Mesendoderm (in vitro differentiated cells): Measurements from ENCODE around the gene DDOST.

Experiments used
- DNase-seq: peaks from one replicate; pipeline ENCODE4 v3.0.0; 2013
- H2AK5ac ChIP-seq: 2 replicates; pipeline ENCODE4 v1.6.1; 2013; ENCODE audit warnings: low read length, inconsistent platforms
- H2BK120ac ChIP-seq: 2 replicates; pipeline ENCODE4 v1.6.1; 2013; ENCODE audit warnings: low read depth, mild to moderate bottlenecking, low read length, moderate library complexity, mixed read lengths
- H2BK15ac ChIP-seq: replicated peaks from 2 replicates; pipeline ENCODE4 v1.6.1; 2013; ENCODE audit warnings: low read depth, mild to moderate bottlenecking, moderate library complexity
- H2BK5ac ChIP-seq: 2 replicates; pipeline ENCODE4 v1.6.1; 2013; ENCODE audit warnings: low read length, inconsistent platforms
- H3K18ac ChIP-seq: 2 replicates; pipeline ENCODE4 v1.6.1; 2013; ENCODE audit warnings: mild to moderate bottlenecking, low read length, mixed read lengths
- H3K23ac ChIP-seq: one replicate; pipeline ENCODE4 v1.6.1; 2013; ENCODE audit warnings: low read length
- H3K27ac ChIP-seq: 2 replicates; pipeline ENCODE4 v1.5.1; 2013; ENCODE audit warnings: low read depth, mild to moderate bottlenecking, inconsistent platforms, low read length, moderate library complexity
- H3K27me3 ChIP-seq: 2 replicates; pipeline ENCODE4 v1.6.1; 2013; ENCODE audit warnings: low read length, control low read depth, mild to moderate bottlenecking, inconsistent platforms; ENCODE audit not compliant: insufficient read depth, poor library complexity
- H3K36me3 ChIP-seq: 2 replicates; pipeline ENCODE4 v1.6.1; 2013; ENCODE audit warnings: low read length, inconsistent platforms; ENCODE audit not compliant: control insufficient read depth, insufficient read depth
- H3K4ac ChIP-seq: one replicate; pipeline ENCODE4 v1.6.1; 2013; ENCODE audit warnings: low read depth, mild to moderate bottlenecking, low read length, moderate library complexity
- H3K4me1 ChIP-seq: 2 replicates; pipeline ENCODE4 v1.6.1; 2013; ENCODE audit warnings: low read depth, low read length, inconsistent platforms; ENCODE audit not compliant: control insufficient read depth
- H3K4me2 ChIP-seq: 2 replicates; pipeline ENCODE4 v1.6.1; 2013; ENCODE audit warnings: low read length
- H3K4me3 ChIP-seq: 2 replicates; pipeline ENCODE4 v1.5.1; 2013; ENCODE audit warnings: mild to moderate bottlenecking, low read length
- H3K56ac ChIP-seq: one replicate; pipeline ENCODE4 v1.6.1; 2013; ENCODE audit warnings: low read length
- H3K79me1 ChIP-seq: 2 replicates; pipeline ENCODE4 v1.6.1; 2013; ENCODE audit warnings: low read length, inconsistent platforms
- H3K79me2 ChIP-seq: 2 replicates; pipeline ENCODE4 v1.6.1; 2013; ENCODE audit warnings: mild to moderate bottlenecking, low read length; ENCODE audit not compliant: control insufficient read depth, insufficient read depth
- H3K9ac ChIP-seq: 2 replicates; pipeline ENCODE4 v1.6.1; 2013; ENCODE audit warnings: low read length, inconsistent platforms
- H4K5ac ChIP-seq: one replicate; pipeline ENCODE4 v1.6.1; 2013; ENCODE audit warnings: low read length
- H4K8ac ChIP-seq: one replicate; pipeline ENCODE4 v1.6.1; 2013; ENCODE audit warnings: low read depth, mild to moderate bottlenecking, control low read depth, low read length, moderate library complexity
- WGBS: extraction: QIAGEN DNeasy Blood & Tissue Kit; methylation state at CpG from one replicate; pipeline ENCODE4 v1.1.7; 2013; ENCODE audit warnings: low lambda C conversion rate, missing lambda C conversion rate; ENCODE audit not compliant: insufficient coverage; ENCODE audit errors: extremely low coverage; 5-methylcytosine and 5-hydroxymethylcytosine counted together

DDOST gene

GRCh38 chr1:20706841-20707240 is 45.7 kb upstream of the DDOST start:
- Histone ChIP-seq H3K4me1 (no peaks in the 10 kb centered on the region), H4K8ac (no peak overlapping the region), H3K27me3 (no peaks in the 10 kb centered on the region), H2BK15ac (no peak overlapping the region), H4K5ac (no peak overlapping the region), H3K79me2 (no peaks in the 10 kb centered on the region), H3K18ac (no peak overlapping the region), H3K36me3 (no peaks in the 10 kb centered on the region), H3K4me3 (no peak overlapping the region), H3K4me2 (no peak overlapping the region), H3K79me1 (no peaks in the 10 kb centered on the region), H2BK120ac (no peak overlapping the region), H3K4ac (no peak overlapping the region), H2BK5ac (no peak overlapping the region), H3K27ac (no peak overlapping the region), H2AK5ac (no peak overlapping the region), H3K56ac (no peak overlapping the region), H3K23ac (no peak overlapping the region), H3K9ac (no peak overlapping the region)
- no CpG with 5 or more reads among the region's 5 CpGs for WGBS
- no peak for DNase-seq

GRCh38 chr1:20705203-20705755 is 44.1 kb upstream of the DDOST start:
- DNase-seq, result peak; percentile 16
- H3K23ac ChIP-seq, result no peak overlapping the region
- no peak overlapping the region for H3K27ac ChIP-seq
- H4K8ac ChIP-seq, result no peak overlapping the region
- H2BK15ac ChIP-seq, result no peak overlapping the region
- H2BK5ac ChIP-seq, result no peak overlapping the region
- no peak overlapping the region for H3K18ac ChIP-seq
- H3K9ac ChIP-seq, result no peak overlapping the region
- H3K56ac ChIP-seq, result no peak overlapping the region
- no peak overlapping the region for H3K4me3 ChIP-seq
- no peaks in the 10 kb centered on the region for H3K79me2 ChIP-seq
- no peak overlapping the region for H4K5ac ChIP-seq
- H3K4me2 ChIP-seq, result no peak overlapping the region
- no peaks in the 10 kb centered on the region for H3K27me3 ChIP-seq
- no peak overlapping the region for H2BK120ac ChIP-seq
- no CpG with 5 or more reads among the region's 15 CpGs for WGBS
- no peaks in the 10 kb centered on the region for H3K36me3 ChIP-seq
- no peaks in the 10 kb centered on the region for H3K79me1 ChIP-seq
- H3K4me1 ChIP-seq, result no peaks in the 10 kb centered on the region
- no peak overlapping the region for H2AK5ac ChIP-seq
- no peak overlapping the region for H3K4ac ChIP-seq

- H3K79me1 ChIP-seq, result no peaks in the 10 kb centered on the region
- H3K9ac ChIP-seq, result no peak overlapping the region
- H2BK15ac ChIP-seq, result no peak overlapping the region
- no peak overlapping the region for H3K56ac ChIP-seq
- H3K27ac ChIP-seq, result no peak overlapping the region
- no peaks in the 10 kb centered on the region for H3K36me3 ChIP-seq
- H3K79me2 ChIP-seq, result no peaks in the 10 kb centered on the region
- H2BK5ac ChIP-seq, result no peak overlapping the region
- H2BK120ac ChIP-seq, result no peak overlapping the region
- no peak overlapping the region for H3K18ac ChIP-seq
- WGBS, result no CpG with 5 or more reads among the region's 41 CpGs
- no peaks in the 10 kb centered on the region for H3K27me3 ChIP-seq
- no peak overlapping the region for H4K5ac ChIP-seq
- no peak overlapping the region for H4K8ac ChIP-seq
- H3K4me3 ChIP-seq, result no peak overlapping the region
- no peaks in the 10 kb centered on the region for H3K4me1 ChIP-seq
- no peak overlapping the region for H3K4me2 ChIP-seq
- H3K4ac ChIP-seq, result no peak overlapping the region
- no peak for DNase-seq
- H2AK5ac ChIP-seq, result no peak overlapping the region
- no peak overlapping the region for H3K23ac ChIP-seq
Observed at GRCh38 chr1:20704390-20705202, 43.4 kb upstream of the DDOST start.

- Histone ChIP-seq H3K4me1 (no peaks in the 10 kb centered on the region), H3K27me3 (no peaks in the 10 kb centered on the region), H2AK5ac (no peak overlapping the region), H4K8ac (no peak overlapping the region), H2BK5ac (no peak overlapping the region), H3K9ac (no peak overlapping the region), H3K27ac (no peak overlapping the region), H2BK120ac (no peak overlapping the region), H3K18ac (no peak overlapping the region), H2BK15ac (no peak overlapping the region), H3K23ac (no peak overlapping the region), H3K36me3 (no peaks in the 10 kb centered on the region), H4K5ac (no peak overlapping the region), H3K4ac (no peak overlapping the region), H3K79me1 (no peaks in the 10 kb centered on the region), H3K79me2 (no peaks in the 10 kb centered on the region), H3K4me3 (no peak overlapping the region), H3K4me2 (no peak overlapping the region), H3K56ac (no peak overlapping the region)
- WGBS, result 100% methylated on average over 3 of the region's 4 CpGs
- no peak for DNase-seq
Observed at GRCh38 chr1:20703124-20703756, 42.1 kb upstream of the DDOST start.

GRCh38 chr1:20702416-20702815 is 41.2 kb upstream of the DDOST start:
- Histone ChIP-seq H3K4ac (no peak overlapping the region), H4K8ac (no peak overlapping the region), H3K4me2 (no peak overlapping the region), H2BK120ac (no peak overlapping the region), H4K5ac (no peak overlapping the region), H3K23ac (no peak overlapping the region), H3K9ac (no peak overlapping the region), H2BK5ac (no peak overlapping the region), H2AK5ac (no peak overlapping the region), H3K27me3 (no peaks in the 10 kb centered on the region), H3K36me3 (no peaks in the 10 kb centered on the region), H2BK15ac (no peak overlapping the region), H3K4me1 (no peaks in the 10 kb centered on the region), H3K27ac (no peak overlapping the region), H3K56ac (no peak overlapping the region), H3K79me1 (no peaks in the 10 kb centered on the region), H3K18ac (no peak overlapping the region), H3K4me3 (no peak overlapping the region), H3K79me2 (no peaks in the 10 kb centered on the region)
- no peak for DNase-seq
- WGBS, result no CpG with 5 or more reads among the region's 1 CpG
